Stimulated activated CD4-positive, alpha-beta T cell treated with anti-CD3 and anti-CD28 coated beads, Interleukin-12 subunit alpha, Interleukin-12 subunit beta, amount 100 ng/mL, for 4 hours (primary cell): ENCODE results near the gene ITPR2.
"Not testable (repeated sequence)": the region's sequence is repeated elsewhere in the genome, so short reads cannot be mapped to it uniquely, and the experiment has no call there.

Source experiments
- DNase-seq: peaks from one replicate; pipeline ENCODE4 v3.0.0-alpha.2; 2020

Gene ITPR2

DNA sequence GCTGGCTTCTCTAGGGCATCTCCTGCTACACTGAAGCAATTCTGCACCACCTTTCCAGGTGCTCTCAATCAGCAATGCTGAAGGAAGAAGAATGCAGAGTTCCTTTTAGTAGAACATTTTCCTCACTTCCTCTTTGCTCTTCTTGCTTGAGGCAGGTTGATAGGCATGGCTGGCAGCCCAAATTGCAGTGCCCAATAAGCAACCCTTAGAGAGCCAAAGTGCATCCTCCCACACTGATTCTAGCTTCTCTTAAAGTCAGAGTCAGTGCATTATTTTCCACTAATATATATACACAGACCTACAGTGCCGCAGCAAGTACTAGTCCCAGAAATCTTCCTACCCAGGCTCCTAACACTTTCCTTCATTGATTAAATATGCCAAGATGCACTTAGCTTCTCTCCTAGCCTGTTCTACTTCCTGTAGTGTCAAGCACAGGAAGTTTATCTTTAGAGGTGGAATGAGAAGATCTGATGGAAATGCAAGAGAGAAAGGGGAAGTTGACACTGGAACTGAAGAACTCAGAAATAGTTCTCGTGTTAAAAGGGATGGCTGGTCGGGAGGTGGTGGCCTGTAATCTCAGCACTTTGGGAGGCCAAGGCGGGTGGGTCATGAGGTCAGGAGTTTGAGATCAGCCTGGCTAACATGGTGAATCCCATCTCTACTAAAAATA is 504.9 kb downstream of the ITPR2 start:
- no peak for DNase-seq

DNA sequence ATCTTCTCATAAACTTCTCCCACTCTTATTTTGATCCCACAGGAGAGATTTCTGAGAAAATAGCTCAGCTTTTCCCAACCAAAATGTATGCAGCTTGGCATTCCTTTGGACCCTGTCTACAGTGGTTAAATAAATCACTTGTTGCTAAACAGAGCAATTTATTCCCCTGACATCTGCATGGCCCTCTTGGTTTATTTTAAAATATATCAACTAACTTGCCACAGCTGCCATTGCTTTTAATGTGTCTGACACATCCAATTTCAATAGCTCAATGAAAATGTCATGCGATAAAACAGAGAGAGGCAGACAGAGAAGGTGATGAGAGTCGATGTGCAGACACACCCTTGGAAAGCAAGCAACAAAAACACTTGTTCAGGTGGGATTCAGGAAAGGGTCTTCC is 509.3 kb downstream of the ITPR2 start:
- DNase-seq: no peak

DNA sequence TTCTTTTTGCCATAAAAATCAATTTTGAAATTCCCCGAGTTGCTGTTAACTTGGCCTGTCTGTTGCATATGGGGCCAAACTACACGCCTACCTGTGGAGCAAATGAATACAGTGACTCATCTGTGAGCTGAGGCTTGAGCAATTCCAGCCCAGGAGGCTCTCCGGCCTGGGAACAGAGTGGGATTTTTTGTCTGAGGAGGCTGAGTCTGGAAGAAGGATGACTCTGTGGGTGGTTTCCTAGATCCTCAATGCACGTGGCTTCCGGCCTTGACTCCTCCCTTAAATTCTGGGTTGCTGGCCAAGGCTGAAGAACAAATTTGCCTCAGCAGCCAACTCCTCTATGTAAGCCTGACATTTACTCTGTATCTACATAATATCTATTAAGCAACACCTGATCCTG is 513.5 kb downstream of the ITPR2 start:
- DNase-seq: no peak

DNA sequence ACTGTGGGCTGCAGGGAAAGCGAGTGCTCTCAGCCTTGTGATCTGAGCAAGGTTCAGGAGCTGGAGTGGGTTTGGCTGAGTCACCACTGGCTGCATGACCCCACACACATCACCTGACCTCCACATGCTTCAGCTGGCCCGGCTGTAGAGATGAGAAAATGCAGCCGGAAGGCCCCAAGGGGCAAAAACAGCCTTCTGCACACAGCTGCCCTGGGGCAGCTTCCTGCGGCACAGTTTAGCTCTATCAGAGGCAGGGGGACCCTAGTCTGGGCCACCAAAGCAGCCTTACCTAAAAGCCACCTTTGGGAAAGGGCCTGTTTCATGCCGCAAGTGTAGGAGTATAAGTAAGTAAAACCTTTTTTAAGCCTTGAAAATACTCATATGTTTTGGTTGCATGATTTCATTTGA is 514.3 kb downstream of the ITPR2 start:
- DNase-seq: no peak

DNA sequence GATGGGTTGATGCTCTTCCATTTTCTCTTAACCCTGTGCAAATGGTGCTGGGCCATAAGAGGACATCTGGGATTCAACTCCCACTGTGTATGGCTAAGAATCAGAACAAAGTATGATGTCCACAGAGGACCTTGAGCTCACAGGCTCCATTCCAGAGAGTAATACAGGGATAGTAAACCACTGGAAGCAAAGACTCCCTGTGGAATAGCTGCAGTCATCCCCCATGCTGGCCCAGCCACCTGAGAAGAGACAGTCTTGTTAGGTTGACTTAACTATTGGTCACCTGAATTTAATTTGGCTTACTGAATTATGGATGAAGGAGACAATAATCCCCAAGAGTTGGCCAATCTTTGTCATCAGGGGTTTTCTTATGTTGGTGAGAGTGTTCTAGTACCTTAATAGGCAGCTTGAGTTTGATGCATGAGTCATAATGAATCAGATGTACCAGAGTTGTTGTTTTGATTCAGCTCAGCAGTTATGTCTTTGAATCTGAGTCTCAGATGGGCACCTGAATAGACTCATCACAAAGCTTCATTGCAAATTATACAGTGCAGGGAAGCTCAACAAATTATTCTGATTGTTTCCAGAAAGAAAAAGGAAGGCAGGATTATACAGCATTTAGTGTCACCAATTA is 514.9 kb downstream of the ITPR2 start:
- DNase-seq: no peak

DNA sequence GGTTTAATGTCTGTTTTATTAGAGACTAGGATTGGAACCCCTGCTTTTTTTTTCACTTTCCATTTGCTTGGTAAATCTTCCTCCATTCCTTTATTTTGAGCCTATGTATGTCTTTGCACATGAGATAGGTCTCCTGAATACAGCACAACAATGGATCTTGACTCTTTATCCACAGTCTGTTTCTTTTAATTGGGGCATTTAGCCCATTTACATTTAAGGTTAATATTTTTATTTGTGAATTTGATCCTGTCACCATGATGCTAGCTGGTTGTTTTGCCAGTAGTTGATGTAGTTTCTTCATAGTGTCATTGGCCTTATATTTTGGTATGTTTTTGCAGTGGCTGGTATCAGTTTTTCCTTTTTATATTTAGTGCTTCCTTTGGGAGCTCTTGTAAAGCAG is 518.9 kb downstream of the ITPR2 start:
- not testable (repeated sequence) for DNase-seq

DNA sequence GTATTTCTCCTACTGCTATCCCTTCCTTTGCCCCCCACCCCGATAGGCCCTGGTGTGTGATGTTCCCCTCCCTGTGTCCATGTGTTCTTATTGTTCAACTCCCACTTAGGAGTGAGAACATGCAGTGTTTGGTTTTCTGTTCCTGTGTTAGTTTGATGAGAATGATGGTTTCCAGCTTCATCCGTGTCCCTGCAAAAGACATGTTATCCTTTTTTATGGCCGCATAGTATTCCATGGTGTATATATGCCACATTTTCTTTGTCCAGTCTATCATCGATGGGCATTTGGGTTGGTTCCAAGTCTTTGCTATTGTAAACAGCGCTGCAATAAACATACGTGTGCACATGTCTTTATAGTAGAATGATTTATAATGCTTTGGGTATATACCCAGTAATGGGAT is 522.5 kb downstream of the ITPR2 start:
- DNase-seq: not testable (repeated sequence)

DNA sequence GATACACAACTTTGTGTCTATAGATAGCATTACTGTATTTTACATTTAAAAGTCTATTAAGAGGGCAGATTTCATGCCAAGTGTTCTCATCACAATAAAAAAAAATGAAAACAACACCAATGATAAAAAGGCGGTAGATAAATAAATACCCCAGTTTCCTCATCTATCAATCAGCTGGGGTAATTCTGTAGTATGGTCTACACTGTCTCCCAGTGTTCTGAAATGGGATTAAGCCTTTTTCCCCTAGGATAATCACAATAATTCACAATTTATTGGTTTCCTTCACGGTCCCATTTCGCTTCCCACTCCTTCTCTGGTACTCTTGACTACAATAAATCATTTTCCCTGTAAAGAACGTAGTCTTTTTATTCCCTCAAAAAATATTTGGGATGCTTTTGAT is 523.4 kb downstream of the ITPR2 start:
- DNase-seq: no peak

DNA sequence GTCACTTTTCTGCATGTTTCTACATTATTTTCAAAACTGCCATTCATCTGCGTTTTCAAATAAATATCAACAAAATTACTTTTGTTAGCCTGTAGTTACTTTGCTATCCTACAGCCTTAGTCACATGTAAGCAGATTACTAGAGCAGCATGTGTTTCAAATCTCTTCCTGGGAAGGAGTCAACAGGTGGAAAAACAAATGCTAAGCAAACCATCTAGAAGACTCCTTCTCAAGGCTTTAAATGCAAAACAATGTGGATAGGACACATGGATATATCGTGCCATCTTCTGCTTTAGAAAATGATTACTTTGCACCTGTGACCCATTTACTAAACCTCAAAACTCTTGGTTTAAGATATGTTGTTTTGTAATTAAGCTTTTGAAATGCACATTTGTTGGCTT is 528.7 kb downstream of the ITPR2 start:
- DNase-seq: no peak

DNA sequence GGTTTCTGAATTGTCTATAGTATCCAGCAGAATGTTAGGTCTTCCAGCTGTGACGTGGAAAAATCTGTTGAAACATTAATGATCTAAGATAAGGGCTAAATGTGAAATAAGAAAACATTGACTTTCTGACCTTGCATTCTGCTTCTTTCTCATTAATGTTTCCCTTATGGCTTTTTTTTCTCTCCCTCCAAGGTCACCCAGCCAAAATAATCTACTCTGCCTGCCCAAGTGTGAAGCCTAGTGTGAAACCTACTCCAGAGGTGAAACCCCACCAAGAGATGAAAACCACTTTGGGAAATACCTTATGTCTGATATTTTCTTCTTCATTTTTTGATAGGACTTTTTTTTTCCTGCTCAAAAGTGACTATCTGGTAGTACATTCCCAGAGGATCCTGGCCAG is 529.6 kb downstream of the ITPR2 start:
- no peak for DNase-seq

DNA sequence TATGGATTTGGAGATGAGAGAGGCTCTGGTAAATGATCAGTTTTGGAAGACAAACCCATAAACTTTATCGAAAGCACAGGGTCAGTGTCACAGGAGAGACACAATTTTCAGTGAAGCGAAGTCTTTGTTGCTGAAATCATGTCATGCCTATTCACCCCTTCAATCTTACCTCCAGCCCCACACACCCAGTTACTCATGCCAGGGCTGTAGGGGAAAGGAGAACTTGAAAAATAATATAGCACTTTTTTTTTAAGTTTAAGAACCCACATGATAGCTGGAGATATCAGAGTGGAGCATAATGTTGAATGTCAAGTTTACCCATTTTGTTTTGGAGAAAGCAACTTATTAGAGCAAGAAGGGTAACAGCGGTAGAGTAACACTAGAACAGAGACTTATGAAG is 530.2 kb downstream of the ITPR2 start:
- DNase-seq: no peak

DNA sequence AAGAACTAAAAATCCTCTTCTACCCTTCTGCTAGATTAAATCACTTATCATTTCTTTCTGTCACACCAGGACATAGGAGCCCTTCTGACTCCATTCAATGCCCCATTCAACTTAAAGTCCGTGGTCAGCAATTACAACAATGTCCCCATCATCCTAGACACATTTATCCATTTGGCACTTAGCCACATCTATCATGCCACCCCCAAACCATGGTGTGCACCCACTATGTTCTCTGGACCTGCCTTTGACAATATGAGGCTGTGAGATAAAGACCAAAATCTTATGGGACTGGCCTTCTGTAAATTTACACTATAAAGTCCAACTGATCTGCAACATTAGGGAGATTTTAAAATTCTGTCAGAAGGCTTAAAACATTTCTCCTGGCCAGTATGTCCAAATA is 533.2 kb downstream of the ITPR2 start:
- no peak for DNase-seq

DNA sequence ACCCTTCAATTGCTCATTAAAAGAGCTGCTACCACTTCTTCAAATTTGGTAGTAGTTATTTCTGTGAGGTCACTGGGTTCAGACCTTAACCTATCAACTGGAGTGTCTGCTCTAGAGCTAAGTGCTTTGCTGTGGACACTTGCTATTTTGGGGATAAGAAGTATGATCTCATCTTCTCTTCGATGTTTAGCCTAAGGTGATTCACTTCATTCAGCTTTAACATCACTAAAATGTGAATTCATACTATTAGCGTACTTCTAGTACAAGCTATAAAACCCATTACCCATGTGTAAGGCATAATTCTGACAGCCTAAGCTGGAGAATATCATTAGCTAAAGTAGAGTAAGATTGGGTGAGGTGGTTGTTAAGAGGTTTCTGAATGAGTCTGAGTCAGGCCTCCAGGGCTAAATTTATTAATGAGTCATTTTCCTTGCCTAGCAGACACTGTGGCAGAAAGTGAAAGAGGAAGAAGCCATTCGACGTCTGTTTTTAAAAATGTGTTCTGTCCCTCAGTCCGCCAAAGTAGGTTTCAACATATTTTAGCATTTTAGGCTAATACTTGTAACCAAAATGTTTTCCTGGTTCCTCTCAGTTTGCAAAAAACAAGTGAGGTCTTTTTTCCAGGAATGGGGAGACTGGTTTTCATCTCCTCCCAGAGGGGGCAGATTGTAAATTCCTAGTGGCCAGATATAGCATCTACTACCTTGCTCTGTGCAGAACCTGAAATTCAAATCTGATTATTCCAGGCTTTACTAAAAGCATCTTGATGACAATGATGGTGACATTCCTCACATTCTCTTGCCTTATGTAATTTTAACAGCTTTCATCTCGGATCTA is 534.0 kb downstream of the ITPR2 start:
- no peak for DNase-seq

DNA sequence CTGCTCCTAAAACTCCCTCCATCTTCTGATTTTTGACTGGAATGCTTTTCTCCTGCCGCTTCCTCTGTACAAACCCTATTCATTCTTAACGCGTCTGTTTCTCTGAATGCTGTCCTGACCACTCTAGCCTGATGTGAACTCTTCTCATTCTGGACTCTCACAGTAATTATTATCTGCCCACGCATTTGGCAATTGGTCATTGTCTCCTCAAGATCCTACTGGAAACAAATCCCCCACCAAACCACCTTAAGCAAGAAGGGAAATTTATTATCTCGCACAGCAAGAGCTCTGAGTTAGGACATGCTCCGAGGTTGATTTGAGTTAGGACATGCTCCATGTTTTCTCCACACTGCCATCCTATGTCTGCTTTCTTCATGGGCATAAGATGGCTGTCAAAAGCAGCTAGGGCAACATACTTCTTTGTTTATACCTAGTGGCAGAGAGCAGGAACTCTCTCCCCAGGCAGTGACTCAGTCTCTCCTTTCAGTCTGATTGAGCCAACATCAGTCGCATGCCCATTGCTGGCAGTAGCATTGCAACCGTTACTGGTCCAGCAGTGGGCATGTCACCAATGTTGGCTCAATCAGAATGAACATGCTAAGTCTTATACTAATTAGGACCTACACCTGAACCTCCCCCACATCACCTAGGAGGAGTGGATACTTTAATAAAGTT is 535.5 kb downstream of the ITPR2 start:
- no peak for DNase-seq

DNA sequence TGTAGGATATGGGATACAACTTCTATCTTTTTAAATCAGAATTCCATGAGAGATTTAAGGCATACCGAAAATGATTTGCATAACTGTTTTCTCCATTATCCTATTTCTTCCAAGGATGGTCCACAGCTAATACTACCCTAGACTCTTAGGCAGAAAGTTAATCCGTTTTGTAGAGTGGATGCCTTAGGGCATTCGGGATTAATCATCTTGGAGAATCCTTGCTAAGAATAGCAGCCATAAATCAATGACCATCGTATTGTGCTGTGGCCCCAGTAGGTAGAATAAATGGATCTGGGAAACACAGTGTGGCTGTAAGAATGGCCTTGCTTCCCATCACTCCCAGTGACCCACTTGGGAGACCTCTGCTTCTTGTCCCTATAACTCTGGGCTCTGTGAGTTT is 538.0 kb downstream of the ITPR2 start:
- no peak for DNase-seq

DNA sequence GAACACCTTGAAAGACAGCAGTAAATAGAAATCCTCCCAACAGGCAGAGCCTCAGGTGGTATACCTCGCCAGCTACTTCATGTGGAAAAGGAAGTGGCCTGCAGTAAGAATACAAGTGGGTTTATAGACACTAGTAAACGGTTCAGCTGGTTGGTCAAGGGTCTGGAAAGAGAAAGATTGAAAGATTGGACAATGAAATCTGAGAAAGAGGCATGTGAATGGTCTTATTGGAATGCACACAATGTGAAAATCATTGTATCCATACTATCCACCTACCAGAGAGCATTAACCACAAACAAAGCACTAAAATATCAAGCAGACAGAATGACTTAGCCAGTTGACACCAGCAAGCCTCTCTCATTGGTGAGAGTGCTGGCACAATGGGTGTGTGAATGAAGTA is 539.4 kb downstream of the ITPR2 start:
- no peak for DNase-seq

DNA sequence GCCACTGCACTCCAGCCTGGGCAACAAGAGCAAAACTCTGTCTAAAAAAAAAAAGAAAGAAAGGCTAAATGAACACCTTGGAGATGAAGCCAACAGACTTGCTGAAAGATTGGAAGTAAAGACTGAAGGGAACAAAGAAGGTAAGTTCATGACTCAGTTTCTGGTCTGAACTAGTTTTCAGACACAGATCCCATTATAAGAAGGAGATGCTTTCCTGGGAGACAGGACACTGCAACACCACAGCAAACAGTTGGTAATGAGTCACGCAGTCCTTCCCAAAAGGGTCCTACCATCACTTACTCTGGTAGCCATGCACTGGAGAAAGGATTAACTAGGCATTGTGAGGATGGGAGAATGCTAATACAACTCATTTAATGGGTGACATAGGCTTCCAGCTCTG is 540.4 kb downstream of the ITPR2 start:
- DNase-seq: no peak

DNA sequence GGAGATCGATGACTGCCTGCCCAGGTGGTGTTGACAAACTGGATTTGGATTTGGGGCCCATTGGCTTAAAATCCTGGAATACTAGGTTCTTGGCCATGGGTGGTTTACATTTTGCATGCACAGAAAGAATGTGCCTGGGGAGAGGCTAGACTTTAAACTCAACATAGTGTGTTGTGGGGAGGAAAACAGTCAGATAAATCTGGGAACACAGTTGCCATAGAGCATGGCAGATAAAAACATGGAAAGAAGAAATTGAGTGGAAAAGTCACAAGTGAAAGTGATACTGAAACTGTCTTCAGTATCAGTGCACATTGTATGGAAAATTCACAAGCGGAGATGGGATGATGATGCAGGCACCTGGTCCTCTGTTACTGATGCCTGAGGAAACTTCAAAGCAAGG is 542.4 kb downstream of the ITPR2 start:
- DNase-seq: no peak

DNA sequence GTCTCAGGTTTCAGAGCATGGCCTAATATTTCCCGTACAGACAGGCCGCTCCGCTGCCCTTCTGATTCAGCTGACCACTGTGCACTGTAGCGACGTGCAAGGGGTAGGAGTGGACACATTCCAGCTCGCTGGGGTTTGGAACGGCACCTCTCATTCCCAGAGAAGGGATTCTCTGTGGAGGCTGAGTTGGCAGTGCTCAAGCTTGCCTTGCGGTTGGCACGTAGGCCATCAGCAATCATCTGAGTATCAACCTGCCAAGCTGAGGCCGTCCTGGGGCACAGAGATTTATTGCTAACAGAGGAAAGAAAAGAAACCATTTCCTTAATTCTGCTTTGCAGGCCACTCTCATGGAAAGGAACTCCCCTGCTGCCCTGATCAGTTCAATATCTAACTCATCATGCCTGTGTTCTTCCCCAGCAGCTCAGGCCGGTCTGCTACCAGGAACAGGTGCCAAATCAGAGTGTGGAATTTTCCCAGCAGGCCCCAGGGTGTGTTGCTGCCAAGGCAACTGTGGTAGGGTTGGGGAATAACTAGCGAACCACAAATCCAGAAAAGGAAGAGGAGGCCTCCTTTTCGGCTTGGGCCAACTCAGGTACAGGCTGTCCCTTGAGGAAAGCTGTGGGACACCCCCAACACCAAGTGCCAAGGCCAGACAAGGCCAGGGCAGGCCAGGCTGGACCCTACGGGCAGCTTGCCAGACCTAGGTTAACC is 545.2 kb downstream of the ITPR2 start:
- no peak for DNase-seq
